H9 (cell line): ENCODE data around the gene NKAPL. TPM values are rescaled to one million over a fixed set of nuclear protein-coding genes. Genes with fewer than 3 reads are reported as not detected.

Experiments
- DNase-seq: peaks from one replicate; pipeline ENCODE4 v3.0.0-alpha.2; 2017
- H2AFZ ChIP-seq: one replicate; pipeline ENCODE4 v1.6.1; 2013; ENCODE audit warnings: mild to moderate bottlenecking, low read length, control low read depth, moderate library complexity
- H2AK5ac ChIP-seq: 2 replicates; pipeline ENCODE4 v1.6.1; 2013; ENCODE audit warnings: low read length, control low read depth, mixed read lengths; ENCODE audit not compliant: insufficient read length
- H2BK120ac ChIP-seq: one replicate; pipeline ENCODE4 v1.6.1; 2013; ENCODE audit warnings: low read depth, mild to moderate bottlenecking, low read length, control low read depth, inconsistent platforms; ENCODE audit not compliant: poor library complexity, severe bottlenecking
- H2BK12ac ChIP-seq: 2 replicates; pipeline ENCODE4 v1.6.1; 2013; ENCODE audit warnings: low read length, control low read depth, mixed read lengths, low read depth; ENCODE audit not compliant: insufficient read length
- H2BK15ac ChIP-seq: 2 replicates; pipeline ENCODE4 v1.6.1; 2013; ENCODE audit warnings: low read depth, low read length, control low read depth
- H2BK20ac ChIP-seq: one replicate; pipeline ENCODE4 v1.6.1; 2013; ENCODE audit warnings: low read depth, mild to moderate bottlenecking, low read length, control low read depth, inconsistent platforms; ENCODE audit not compliant: poor library complexity, severe bottlenecking
- H2BK5ac ChIP-seq: 2 replicates; pipeline ENCODE4 v1.6.1; 2013; ENCODE audit warnings: low read length, control low read depth, mixed read lengths; ENCODE audit not compliant: insufficient read length
- H3K14ac ChIP-seq: 2 replicates; pipeline ENCODE4 v1.6.1; 2013; ENCODE audit warnings: low read length, control low read depth; ENCODE audit not compliant: insufficient read depth
- H3K18ac ChIP-seq: 2 replicates; pipeline ENCODE4 v1.6.1; 2013; ENCODE audit warnings: low read depth, mild to moderate bottlenecking, mixed read lengths, low read length, control low read depth; ENCODE audit not compliant: insufficient read length
- H3K23ac ChIP-seq: 2 replicates; pipeline ENCODE4 v1.6.1; 2013; ENCODE audit warnings: low read length, control low read depth, mixed read lengths, low read depth; ENCODE audit not compliant: insufficient read length
- H3K23me2 ChIP-seq: 2 replicates; pipeline ENCODE4 v1.6.1; 2013; ENCODE audit warnings: low read depth, mild to moderate bottlenecking, mixed read lengths, low read length, control low read depth; ENCODE audit not compliant: insufficient read length, poor library complexity, severe bottlenecking
- H3K27ac ChIP-seq: 2 replicates; pipeline ENCODE4 v1.5.1; 2013; ENCODE audit warnings: low read length, control low read depth, mixed read lengths, low read depth; ENCODE audit not compliant: insufficient read length
- H3K27me3 ChIP-seq: 2 replicates; pipeline ENCODE4 v1.6.1; 2013; ENCODE audit warnings: low read length, control low read depth, inconsistent platforms; ENCODE audit not compliant: insufficient read depth
- H3K4ac ChIP-seq: 2 replicates; pipeline ENCODE4 v1.6.1; 2013; ENCODE audit warnings: low read depth, mild to moderate bottlenecking, control low read depth, inconsistent platforms, low read length, moderate library complexity
- H3K4me1 ChIP-seq: 2 replicates; pipeline ENCODE4 v1.6.1; 2013; ENCODE audit warnings: low read length, control low read depth, inconsistent platforms; ENCODE audit not compliant: insufficient read depth
- H3K4me2 ChIP-seq: 2 replicates; pipeline ENCODE4 v1.6.1; 2013; ENCODE audit warnings: low read length, control low read depth, mixed read lengths; ENCODE audit not compliant: insufficient read length, insufficient read depth
- H3K56ac ChIP-seq: 2 replicates; pipeline ENCODE4 v1.6.1; 2013; ENCODE audit warnings: low read depth, mild to moderate bottlenecking, mixed read lengths, low read length, control low read depth; ENCODE audit not compliant: insufficient read length
- H3K79me1 ChIP-seq: 2 replicates; pipeline ENCODE4 v1.6.1; 2013; ENCODE audit warnings: low read depth, mild to moderate bottlenecking, moderate library complexity, low read length, control low read depth, inconsistent platforms; ENCODE audit not compliant: insufficient read depth, poor library complexity, severe bottlenecking
- H3K79me2 ChIP-seq: 2 replicates; pipeline ENCODE4 v1.6.1; 2013; ENCODE audit warnings: low read length, control low read depth, inconsistent platforms; ENCODE audit not compliant: insufficient read depth
- H3K9ac ChIP-seq: 2 replicates; pipeline ENCODE4 v1.6.1; 2013; ENCODE audit warnings: low read length, control low read depth, mixed read lengths; ENCODE audit not compliant: insufficient read length; ENCODE audit errors: extremely low read depth
- H3K9me3 ChIP-seq: one replicate; pipeline ENCODE4 v1.6.1; 2013; ENCODE audit warnings: low read depth, low read length, inconsistent platforms; ENCODE audit not compliant: control insufficient read depth
- H3T11ph ChIP-seq: one replicate; pipeline ENCODE4 v1.6.1; 2013; ENCODE audit warnings: mild to moderate bottlenecking, low read length, control low read depth, inconsistent platforms
- H4K20me1 ChIP-seq: one replicate; pipeline ENCODE4 v1.6.1; 2013; ENCODE audit not compliant: control insufficient read depth, insufficient read length, insufficient read depth
- H4K5ac ChIP-seq: 2 replicates; pipeline ENCODE4 v1.6.1; 2013; ENCODE audit warnings: low read depth, mild to moderate bottlenecking, mixed read lengths, low read length, control low read depth; ENCODE audit not compliant: insufficient read length
- H4K8ac ChIP-seq: replicated peaks from 2 replicates; pipeline ENCODE4 v1.6.1; 2013; ENCODE audit warnings: low read length, control low read depth, mixed read lengths, low read depth; ENCODE audit not compliant: insufficient read length
- H4K91ac ChIP-seq: 2 replicates; pipeline ENCODE4 v1.6.1; 2013; ENCODE audit warnings: low read depth, mild to moderate bottlenecking, moderate library complexity, mixed read lengths, low read length, control low read depth; ENCODE audit not compliant: insufficient read length
- H3K27ac Mint-ChIP-seq, 3 experiments: 2 replicates in 2 of 3; 3 replicates in 1 of 3; pipeline ENCODE4 v1.8.0; 2020 to 2021; ENCODE audit warnings: mixed read lengths in 3 of 3, mild to moderate bottlenecking in 1 of 3, moderate library complexity in 1 of 3
- H3K27me3 Mint-ChIP-seq: 2 replicates; pipeline ENCODE4 v1.8.0; 2021; ENCODE audit warnings: low read depth, mild to moderate bottlenecking, moderate library complexity, mixed read lengths
- H3K36me3 Mint-ChIP-seq, 3 experiments: 2 replicates in 2 of 3; 3 replicates in 1 of 3; pipeline ENCODE4 v1.8.0; 2020 to 2021; ENCODE audit warnings: low read depth in 3 of 3, mixed read lengths in 3 of 3; ENCODE audit not compliant: insufficient read depth in 1 of 3
- H3K4me1 Mint-ChIP-seq, 2 experiments: 2 replicates each; pipeline ENCODE4 v1.8.0; 2020; ENCODE audit warnings: mixed read lengths in 2 of 2
- H3K4me3 Mint-ChIP-seq, 2 experiments: 2 replicates in 1 of 2; 3 replicates in 1 of 2; pipeline ENCODE4 v1.8.0; 2020 to 2021; ENCODE audit warnings: mild to moderate bottlenecking in 2 of 2, mixed read lengths in 2 of 2, moderate library complexity in 1 of 2
- H3K9me3 Mint-ChIP-seq, 2 experiments: 2 replicates in 1 of 2; 3 replicates in 1 of 2; pipeline ENCODE4 v1.8.0; 2020; ENCODE audit warnings: mild to moderate bottlenecking in 2 of 2, mixed read lengths in 2 of 2, moderate library complexity in 1 of 2
- WGBS: extraction: QIAGEN DNeasy Blood & Tissue Kit; methylation state at CpG from one replicate; pipeline ENCODE4 v1.1.7; 2013; ENCODE audit warnings: missing lambda C conversion rate, low lambda C conversion rate, mixed read lengths; ENCODE audit not compliant: insufficient read length; ENCODE audit errors: extremely low coverage; 5-methylcytosine and 5-hydroxymethylcytosine counted together
- total RNA-seq: library from RNA; stranded (reverse); gene quantifications from 2 replicates; pipeline ENCODE4 v1.2.1, GENCODE V29; 2021
- TF ChIP-seq, protein P1 (sequence below): fragments of 200-600 bp; sonication (generic); conservative IDR thresholded peaks from 3 replicates; pipeline ENCODE4 v1.8.0; 2021; ENCODE audit warnings: antibody characterized with exemption, mild to moderate bottlenecking

The NKAPL gene
- total RNA-seq, 1 experiment from 2014 or later, result not detected

GRCh38 chr6:28240471-28240870 is 18.6 kb upstream of the NKAPL start:
- Histone ChIP-seq H3K14ac (no peak overlapping the region), H3K18ac (no peak overlapping the region), H2BK20ac (no peak overlapping the region), H4K20me1 (no peaks in the 10 kb centered on the region), H2AK5ac (no peak overlapping the region), H3K4me2 (no peak overlapping the region), H3K27ac (no peak overlapping the region), H3K27me3 (no peaks in the 10 kb centered on the region), H4K8ac (no peak overlapping the region), H4K5ac (no peak overlapping the region), H3K79me2 (no peaks in the 10 kb centered on the region), H3K79me1 (no peaks in the 10 kb centered on the region), H3K4ac (no peak overlapping the region), H3K56ac (no peak overlapping the region), H4K91ac (no peak overlapping the region), H2BK12ac (no peak overlapping the region), H3T11ph (no peak overlapping the region), H3K23ac (no peak overlapping the region), H3K9me3 (no peaks in the 10 kb centered on the region), H3K4me1 (no peaks in the 10 kb centered on the region), H3K23me2 (no peaks in the 10 kb centered on the region), H2BK5ac (no peak overlapping the region), H2BK15ac (no peak overlapping the region), H2AFZ (no peak overlapping the region), H3K9ac (no peak overlapping the region), H2BK120ac (no peak overlapping the region)
- no peak for DNase-seq
- TF ChIP-seq, protein P1, sequence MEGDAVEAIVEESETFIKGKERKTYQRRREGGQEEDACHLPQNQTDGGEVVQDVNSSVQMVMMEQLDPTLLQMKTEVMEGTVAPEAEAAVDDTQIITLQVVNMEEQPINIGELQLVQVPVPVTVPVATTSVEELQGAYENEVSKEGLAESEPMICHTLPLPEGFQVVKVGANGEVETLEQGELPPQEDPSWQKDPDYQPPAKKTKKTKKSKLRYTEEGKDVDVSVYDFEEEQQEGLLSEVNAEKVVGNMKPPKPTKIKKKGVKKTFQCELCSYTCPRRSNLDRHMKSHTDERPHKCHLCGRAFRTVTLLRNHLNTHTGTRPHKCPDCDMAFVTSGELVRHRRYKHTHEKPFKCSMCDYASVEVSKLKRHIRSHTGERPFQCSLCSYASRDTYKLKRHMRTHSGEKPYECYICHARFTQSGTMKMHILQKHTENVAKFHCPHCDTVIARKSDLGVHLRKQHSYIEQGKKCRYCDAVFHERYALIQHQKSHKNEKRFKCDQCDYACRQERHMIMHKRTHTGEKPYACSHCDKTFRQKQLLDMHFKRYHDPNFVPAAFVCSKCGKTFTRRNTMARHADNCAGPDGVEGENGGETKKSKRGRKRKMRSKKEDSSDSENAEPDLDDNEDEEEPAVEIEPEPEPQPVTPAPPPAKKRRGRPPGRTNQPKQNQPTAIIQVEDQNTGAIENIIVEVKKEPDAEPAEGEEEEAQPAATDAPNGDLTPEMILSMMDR, result no peak
- peaks cover 5 to 7% of the 10 kb centered on the region in 2 experiments for H3K4me1 Mint-ChIP-seq
- no peak overlapping the region for H3K4me3 Mint-ChIP-seq
- H3K9me3 Mint-ChIP-seq, result no peaks in the 10 kb centered on the region; a peak in 2 of 5 replicates
- no CpG with 5 or more reads among the region's 1 CpG for WGBS
- no peak overlapping the region for H3K27ac Mint-ChIP-seq
- no peaks in the 10 kb centered on the region for H3K27me3 Mint-ChIP-seq
- H3K36me3 Mint-ChIP-seq, result peaks cover 6 to 27% (median 20%) of the 10 kb centered on the region in 3 experiments; a peak in 6 of 7 replicates
